ENCODE results near the gene PHF14. TPM values are rescaled to one million over a fixed set of nuclear protein-coding genes. Genes with fewer than 3 reads are reported as not detected.

The PHF14 gene
- polyA plus RNA-seq, 3 donors from 2014 or later, result 4.5 to 10.9 (median 7.0) TPM

DNA sequence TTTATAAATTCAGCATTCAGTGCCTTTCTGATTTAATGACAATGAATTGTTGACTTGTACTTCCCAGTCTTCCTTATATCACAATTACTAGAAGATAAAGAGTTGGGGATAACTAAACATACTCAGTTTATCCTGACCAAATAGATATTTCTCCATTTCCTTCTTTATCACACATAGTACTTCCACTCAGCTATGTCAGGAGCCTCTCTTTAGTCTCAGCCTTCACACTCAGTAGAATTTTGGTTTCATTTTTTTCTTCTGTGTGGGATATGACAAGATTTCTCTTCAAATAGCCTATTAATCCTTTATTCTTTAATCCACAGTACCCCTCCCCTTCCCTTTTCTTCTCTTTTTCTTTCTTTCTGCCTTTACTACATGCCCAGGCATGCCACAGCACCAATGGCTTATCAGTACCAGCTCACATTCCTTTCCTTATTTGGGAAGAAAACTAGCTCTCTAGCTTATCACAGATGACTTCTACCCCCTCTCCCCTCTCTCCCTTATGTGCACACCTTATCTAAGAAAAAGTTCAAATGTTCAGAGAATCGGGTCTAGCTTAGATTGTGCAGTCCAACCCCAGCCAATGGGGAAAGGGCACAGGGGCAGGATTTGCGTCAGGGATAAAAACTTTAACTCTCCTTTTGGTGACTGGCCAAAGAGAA is 109.0 kb downstream of the PHF14 start:
- H3K27ac Mint-ChIP-seq, result no peak overlapping the region

DNA sequence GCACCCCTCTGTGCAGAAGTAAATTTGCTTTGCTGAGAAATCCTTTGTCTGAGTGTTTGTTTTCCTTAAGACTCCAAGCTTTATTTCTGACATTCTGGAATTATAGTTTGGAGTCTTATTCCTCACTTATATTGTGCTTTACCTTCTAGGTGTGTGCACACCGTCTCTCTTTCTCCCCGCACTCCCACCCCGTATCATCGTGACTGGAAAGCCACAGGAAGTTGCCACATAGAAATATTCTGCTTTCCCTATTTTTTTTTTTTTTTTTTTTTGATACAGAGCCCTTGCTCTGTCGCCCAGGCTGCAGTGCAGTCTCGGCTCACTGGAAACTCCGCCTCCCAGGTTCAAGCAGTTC is 109.5 kb downstream of the PHF14 start:
- peaks cover 10 to 16% (median 13%) of the 10 kb centered on the region in 3 donors for H3K36me3 Mint-ChIP-seq
- H3K4me3 Mint-ChIP-seq, result no peak overlapping the region
- no peaks in the 10 kb centered on the region for H3K4me1 Mint-ChIP-seq
- no peaks in the 10 kb centered on the region for H3K9me3 Mint-ChIP-seq
- H3K27ac Mint-ChIP-seq, result no peak overlapping the region
- DNase-seq, result no peak
- no peaks in the 10 kb centered on the region for H3K27me3 Mint-ChIP-seq (ENCODE audit: low read depth in 3 of 3)

More for the DNA sequence above, 109.0 kb downstream of the PHF14 start:
- no peaks in the 10 kb centered on the region for H3K4me1 Mint-ChIP-seq
- H3K36me3 Mint-ChIP-seq, result peaks cover 10 to 16% (median 12%) of the 10 kb centered on the region in 3 donors
- H3K9me3 Mint-ChIP-seq, result no peaks in the 10 kb centered on the region
- H3K27me3 Mint-ChIP-seq (ENCODE audit: low read depth in 3 of 3), result no peaks in the 10 kb centered on the region
- no peak overlapping the region for H3K4me3 Mint-ChIP-seq
- DNase-seq, result no peak

DNA sequence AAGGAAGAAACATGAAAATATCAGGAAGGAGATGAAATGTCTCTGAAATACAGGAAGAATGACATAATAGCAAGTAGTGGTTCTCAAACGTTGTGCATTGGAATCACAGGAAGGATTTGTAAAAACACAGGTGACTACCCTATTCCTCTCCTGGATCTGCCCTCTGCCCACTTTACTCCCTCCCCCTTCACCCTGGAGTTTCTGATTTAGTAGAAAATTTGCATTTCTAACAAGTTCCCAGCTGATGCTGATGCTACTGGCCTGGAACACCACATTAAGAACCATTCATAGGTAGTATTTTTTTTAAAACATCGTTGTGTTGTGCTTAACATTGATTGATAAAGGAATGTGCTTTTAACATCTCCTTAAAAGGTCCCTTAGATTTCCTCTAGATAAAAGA is 130.9 kb downstream of the PHF14 start:
- no peak overlapping the region for H3K4me3 Mint-ChIP-seq
- no peaks in the 10 kb centered on the region for H3K27me3 Mint-ChIP-seq (ENCODE audit: low read depth in 3 of 3)
- H3K27ac Mint-ChIP-seq, result no peak overlapping the region
- peaks cover 3 to 14% (median 6%) of the 10 kb centered on the region in 3 donors for H3K36me3 Mint-ChIP-seq
- no peaks in the 10 kb centered on the region for H3K4me1 Mint-ChIP-seq
- DNase-seq, result no peak
- H3K9me3 Mint-ChIP-seq, result no peaks in the 10 kb centered on the region

DNA sequence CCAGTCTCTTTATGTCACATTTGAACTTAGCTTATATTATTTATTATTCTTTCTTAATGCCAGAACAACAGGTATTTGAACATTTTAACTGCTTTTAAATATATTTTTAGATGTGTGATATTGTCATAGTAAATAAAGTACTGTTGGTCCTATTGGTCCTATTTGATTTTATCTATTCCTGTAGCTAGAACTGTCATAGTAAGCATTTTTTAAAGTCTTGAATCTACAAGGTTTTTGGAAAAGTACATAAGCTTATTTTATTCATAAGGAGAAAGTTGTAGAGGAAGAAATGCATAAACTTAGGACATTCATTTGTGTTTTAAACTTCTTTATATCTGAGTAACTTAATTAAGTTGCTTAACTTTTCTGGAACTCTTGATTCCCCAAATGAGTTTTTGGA is 136.0 kb downstream of the PHF14 start:
- Mint-ChIP-seq H3K4me1 (no peaks in the 10 kb centered on the region), H3K27me3 (ENCODE audit: low read depth in 3 of 3) (no peaks in the 10 kb centered on the region), H3K4me3 (no peak overlapping the region), H3K27ac (no peak overlapping the region), H3K36me3 (peaks cover under 1 to 5% (median 5%) of the 10 kb centered on the region in 3 donors), H3K9me3 (no peaks in the 10 kb centered on the region)
- no peak for DNase-seq

DNA sequence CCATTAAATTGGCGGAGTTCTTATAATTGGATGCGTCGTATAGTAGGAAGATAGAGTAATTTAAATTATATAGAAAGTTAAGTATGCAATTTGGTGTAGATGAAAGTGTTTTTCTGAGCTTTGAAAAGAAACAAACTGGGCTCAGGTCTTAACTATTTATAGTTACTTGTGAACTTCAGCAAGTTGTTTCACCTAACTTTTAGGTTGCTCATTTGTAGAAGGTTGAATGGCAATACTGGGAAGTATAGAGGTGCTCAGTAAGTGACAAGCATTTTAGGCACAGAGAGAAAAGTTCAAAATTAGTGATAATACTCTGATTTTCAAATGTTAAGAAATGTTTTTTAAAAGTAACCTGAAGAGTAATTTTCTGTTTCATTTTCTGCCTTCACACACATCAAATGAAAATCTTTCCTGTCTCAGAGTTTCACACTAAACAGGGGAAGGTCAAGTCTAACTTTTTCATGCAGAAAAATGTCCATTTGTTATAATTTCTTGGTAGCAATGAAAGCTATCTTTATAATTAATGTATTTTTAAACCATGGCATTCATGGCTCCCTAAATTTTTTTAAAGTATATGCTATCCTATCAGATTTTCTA is 146.5 kb downstream of the PHF14 start:
- Mint-ChIP-seq H3K27ac (no peak overlapping the region), H3K9me3 (no peaks in the 10 kb centered on the region), H3K36me3 (peaks cover 15 to 23% (median 16%) of the 10 kb centered on the region in 3 donors), H3K27me3 (ENCODE audit: low read depth in 3 of 3) (peaks cover 0 to 1% (median 0%) of the 10 kb centered on the region in 3 donors), H3K4me1 (no peaks in the 10 kb centered on the region), H3K4me3 (no peak overlapping the region)
- no peak for DNase-seq

DNA sequence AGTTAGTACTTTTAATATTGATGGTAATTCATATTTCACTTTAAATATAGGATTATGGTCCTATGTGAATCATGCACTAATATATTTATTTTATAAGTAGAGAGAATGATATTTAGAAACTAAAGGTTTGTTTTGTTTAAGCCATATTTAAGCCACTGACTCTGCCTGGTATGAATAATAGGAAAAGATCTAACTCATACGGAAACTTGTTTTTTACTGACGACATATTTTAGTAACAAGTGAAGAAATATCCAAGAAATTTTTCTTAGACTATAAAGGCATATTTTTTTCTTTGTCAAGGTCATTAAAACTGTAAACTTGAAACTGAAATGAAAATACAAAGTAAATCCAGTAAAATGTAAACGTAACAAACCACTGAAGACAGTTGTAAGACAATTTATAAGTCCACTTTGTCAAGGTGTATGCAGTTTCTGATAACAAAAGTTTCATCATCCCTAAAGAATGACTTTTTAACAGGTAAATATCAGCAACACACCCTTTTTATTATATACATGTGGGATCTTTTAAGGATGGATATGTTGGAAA is 147.1 kb downstream of the PHF14 start:
- peaks cover 11 to 23% (median 15%) of the 10 kb centered on the region in 3 donors for H3K36me3 Mint-ChIP-seq
- DNase-seq, result no peak
- H3K4me1 Mint-ChIP-seq, result no peaks in the 10 kb centered on the region
- H3K9me3 Mint-ChIP-seq, result no peaks in the 10 kb centered on the region
- H3K27ac Mint-ChIP-seq, result no peak overlapping the region
- H3K4me3 Mint-ChIP-seq, result no peak overlapping the region
- peaks cover 0 to 1% (median 0%) of the 10 kb centered on the region in 3 donors for H3K27me3 Mint-ChIP-seq (ENCODE audit: low read depth in 3 of 3)

DNA sequence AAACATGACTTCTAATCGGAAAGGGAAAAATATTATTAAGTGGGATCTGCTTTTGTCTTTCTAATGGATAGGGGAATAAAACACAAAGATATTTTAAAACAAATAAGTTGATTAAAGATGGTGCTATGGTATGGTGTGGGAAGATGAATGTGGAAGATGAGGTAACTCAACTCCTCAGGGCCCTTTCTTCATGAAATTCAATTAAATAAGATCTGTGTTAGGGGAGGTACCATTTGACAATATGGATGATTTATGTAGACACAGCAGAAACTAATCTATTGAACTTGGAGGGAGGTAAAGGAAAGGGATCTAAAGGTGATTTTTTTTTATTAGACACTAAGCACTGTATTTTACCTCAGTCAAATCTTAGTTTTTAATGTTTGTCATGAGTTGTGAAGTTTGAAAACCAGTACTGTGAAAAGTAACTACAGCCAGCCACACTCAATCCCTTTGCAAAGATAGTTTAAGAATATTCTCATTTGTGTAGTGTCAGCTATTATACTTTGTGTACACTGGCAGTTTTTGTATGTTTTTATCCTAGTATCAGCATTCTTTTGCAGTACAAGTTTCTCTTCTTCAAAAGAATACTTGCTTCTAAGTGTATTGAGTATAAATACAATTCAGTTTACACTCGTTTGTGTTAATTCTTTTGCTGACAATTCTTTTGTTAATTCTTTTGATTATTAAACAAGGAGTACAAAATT is 151.3 kb downstream of the PHF14 start:
- Mint-ChIP-seq H3K36me3 (peaks cover 7 to 12% (median 9%) of the 10 kb centered on the region in 3 donors), H3K27ac (no peak overlapping the region), H3K4me3 (no peak overlapping the region), H3K4me1 (peaks cover 28 to 30% of the 10 kb centered on the region in 2 donors), H3K27me3 (ENCODE audit: low read depth in 3 of 3) (peaks cover 0 to 2% (median 0%) of the 10 kb centered on the region in 3 donors), H3K9me3 (no peaks in the 10 kb centered on the region)
- DNase-seq, result no peak

DNA sequence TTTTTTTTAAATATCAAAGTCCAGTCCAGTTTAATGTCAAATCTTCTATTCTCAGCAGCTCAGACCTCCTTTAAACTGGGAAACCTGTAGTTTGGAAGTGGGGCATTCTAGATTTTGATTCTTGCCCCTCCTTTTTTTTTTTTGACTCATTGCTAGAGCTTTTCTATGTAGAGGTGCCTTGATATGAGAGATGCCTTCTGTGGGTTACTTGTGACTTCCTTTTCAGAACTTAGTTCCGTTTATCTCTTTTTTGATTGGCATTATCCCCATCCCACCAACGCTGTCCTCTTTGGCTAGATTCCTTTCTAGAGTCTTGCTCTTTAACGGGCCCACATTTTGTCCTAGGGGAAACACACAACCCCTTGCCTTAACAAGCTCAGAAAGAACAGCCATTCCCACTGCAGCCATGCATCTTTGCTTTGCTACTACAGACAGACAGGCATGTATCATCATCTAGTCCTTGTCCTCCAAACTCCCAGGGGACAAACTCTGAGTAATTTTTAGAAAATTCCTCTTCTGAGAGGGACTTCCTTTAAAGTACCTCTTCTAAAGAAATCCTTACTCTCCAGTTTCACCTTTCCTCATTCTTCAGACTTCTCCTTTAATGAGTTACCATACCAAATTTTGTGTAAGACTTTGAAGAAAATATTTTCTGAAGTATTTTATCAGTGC is 153.6 kb downstream of the PHF14 start:
- H3K9me3 Mint-ChIP-seq, result no peaks in the 10 kb centered on the region
- peak overlapping the region in 4 of 5 donors; percentile 33 to 52 (median 44) for H3K4me3 Mint-ChIP-seq
- DNase-seq, result no peak
- H3K4me1 Mint-ChIP-seq, result peaks cover 37 to 41% of the 10 kb centered on the region in 2 donors
- H3K27ac Mint-ChIP-seq, result peak overlapping the region; percentile 29 to 79 (median 64)
- H3K36me3 Mint-ChIP-seq, result peaks cover 7 to 17% (median 14%) of the 10 kb centered on the region in 3 donors
- H3K27me3 Mint-ChIP-seq (ENCODE audit: low read depth in 3 of 3), result peaks cover 0 to 5% (median 0%) of the 10 kb centered on the region in 3 donors

DNA sequence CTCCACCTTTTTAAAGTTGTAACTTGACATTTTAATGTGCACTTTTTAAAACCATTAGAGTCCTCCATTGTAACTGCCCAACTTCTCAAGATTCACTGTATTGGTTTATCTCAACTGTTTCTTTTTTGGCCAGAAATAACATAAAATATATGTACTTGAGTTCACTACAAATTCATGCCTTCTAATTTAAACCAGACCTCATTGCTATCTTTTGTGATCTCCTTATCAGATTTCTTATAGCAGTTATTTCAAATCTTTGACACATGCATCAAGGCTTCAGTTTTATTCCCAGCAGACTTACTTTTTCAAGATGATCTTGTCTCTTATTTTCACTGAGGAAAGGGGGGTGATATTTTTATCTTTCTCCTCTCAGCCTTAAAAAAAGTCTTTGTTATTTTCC is 154.3 kb downstream of the PHF14 start:
- Mint-ChIP-seq H3K27ac (peak overlapping the region in 5 of 6 donors; percentile 15 to 76 (median 32)), H3K9me3 (no peaks in the 10 kb centered on the region), H3K36me3 (peaks cover 4 to 15% (median 9%) of the 10 kb centered on the region in 3 donors), H3K4me1 (peaks cover 37 to 41% of the 10 kb centered on the region in 2 donors), H3K4me3 (peak overlapping the region in 3 of 5 donors; percentile 5 to 30 (median 16)), H3K27me3 (ENCODE audit: low read depth in 3 of 3) (peaks cover 0 to 5% (median 0%) of the 10 kb centered on the region in 3 donors)
- no peak for DNase-seq

DNA sequence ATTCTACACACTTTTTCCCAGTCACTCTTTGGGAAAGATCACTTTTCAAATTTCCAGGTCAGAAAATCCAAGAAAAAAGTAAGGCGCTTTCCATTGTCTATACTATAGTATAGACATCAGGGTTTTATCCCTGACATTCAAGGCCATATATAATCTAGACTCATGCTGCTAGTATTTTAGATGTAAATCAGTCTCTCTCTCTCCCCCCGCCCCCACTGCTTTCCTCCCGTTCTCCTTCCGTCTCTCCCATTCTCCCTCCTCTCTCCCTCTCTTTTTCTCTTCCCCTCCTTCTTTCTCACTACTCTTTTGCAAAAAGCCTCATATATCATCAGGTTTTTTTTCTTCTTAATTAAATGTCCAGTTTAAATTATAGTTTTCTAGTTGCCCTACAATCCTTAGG is 154.8 kb downstream of the PHF14 start:
- Mint-ChIP-seq H3K27ac (peak overlapping the region in 3 of 6 donors; percentile 15 to 76 (median 32)), H3K36me3 (peaks cover 4 to 13% (median 8%) of the 10 kb centered on the region in 3 donors), H3K9me3 (no peaks in the 10 kb centered on the region), H3K4me3 (no peak overlapping the region), H3K4me1 (peaks cover 37 to 41% of the 10 kb centered on the region in 2 donors), H3K27me3 (ENCODE audit: low read depth in 3 of 3) (peaks cover 0 to 5% (median 0%) of the 10 kb centered on the region in 3 donors)
- no peak for DNase-seq

DNA sequence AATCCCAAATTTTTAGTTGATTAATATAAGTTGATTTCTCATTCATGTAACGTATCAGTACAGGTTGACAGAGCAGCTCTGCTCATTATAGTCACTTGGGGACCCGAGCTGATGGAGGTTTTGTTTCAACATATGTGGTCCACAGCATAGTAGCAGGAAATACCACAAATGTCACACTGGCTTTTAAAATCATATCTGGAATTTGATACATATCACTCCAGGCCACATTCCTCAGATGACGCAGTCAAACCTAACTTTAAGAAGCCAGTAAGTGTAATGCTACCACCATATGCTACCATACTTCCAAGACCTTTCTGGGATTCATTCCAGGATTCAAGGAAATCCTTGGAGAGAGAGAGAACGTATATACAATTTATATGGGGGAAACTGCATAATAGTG is 156.3 kb downstream of the PHF14 start:
- no peak overlapping the region for H3K27ac Mint-ChIP-seq
- H3K36me3 Mint-ChIP-seq, result peaks cover 4 to 17% (median 11%) of the 10 kb centered on the region in 3 donors
- H3K27me3 Mint-ChIP-seq (ENCODE audit: low read depth in 3 of 3), result peaks cover 0 to 5% (median 0%) of the 10 kb centered on the region in 3 donors
- no peak overlapping the region for H3K4me3 Mint-ChIP-seq
- peaks cover 37 to 41% of the 10 kb centered on the region in 2 donors for H3K4me1 Mint-ChIP-seq
- peak in 2 of 3 donors; percentile 3 for DNase-seq
- H3K9me3 Mint-ChIP-seq, result no peaks in the 10 kb centered on the region

DNA sequence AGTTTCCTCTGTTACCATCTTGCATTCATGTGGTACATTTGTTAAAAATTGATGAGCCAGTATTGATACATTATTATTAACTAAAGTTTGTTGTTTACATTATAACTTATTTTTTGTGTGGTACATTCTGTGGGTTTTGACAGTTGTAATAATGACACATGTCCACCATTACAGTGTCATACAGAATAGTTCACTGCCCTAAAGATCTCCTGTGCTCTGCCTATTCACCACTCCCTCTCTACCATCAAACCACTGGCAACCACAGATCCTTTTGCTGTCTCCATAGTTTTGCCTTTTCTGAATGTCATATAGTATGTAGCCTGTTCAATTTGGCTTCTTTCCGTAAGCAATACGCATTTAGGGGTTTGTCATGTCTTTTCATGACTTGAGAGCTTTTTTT is 156.9 kb downstream of the PHF14 start:
- H3K4me1 Mint-ChIP-seq, result peaks cover 37 to 41% of the 10 kb centered on the region in 2 donors
- no peak for DNase-seq
- no peak overlapping the region for H3K4me3 Mint-ChIP-seq
- H3K27me3 Mint-ChIP-seq (ENCODE audit: low read depth in 3 of 3), result peaks cover 0 to 5% (median 0%) of the 10 kb centered on the region in 3 donors
- peak overlapping the region in 1 of 6 donors; percentile 33 for H3K27ac Mint-ChIP-seq
- peaks cover 4 to 17% (median 11%) of the 10 kb centered on the region in 3 donors for H3K36me3 Mint-ChIP-seq
- no peaks in the 10 kb centered on the region for H3K9me3 Mint-ChIP-seq

DNA sequence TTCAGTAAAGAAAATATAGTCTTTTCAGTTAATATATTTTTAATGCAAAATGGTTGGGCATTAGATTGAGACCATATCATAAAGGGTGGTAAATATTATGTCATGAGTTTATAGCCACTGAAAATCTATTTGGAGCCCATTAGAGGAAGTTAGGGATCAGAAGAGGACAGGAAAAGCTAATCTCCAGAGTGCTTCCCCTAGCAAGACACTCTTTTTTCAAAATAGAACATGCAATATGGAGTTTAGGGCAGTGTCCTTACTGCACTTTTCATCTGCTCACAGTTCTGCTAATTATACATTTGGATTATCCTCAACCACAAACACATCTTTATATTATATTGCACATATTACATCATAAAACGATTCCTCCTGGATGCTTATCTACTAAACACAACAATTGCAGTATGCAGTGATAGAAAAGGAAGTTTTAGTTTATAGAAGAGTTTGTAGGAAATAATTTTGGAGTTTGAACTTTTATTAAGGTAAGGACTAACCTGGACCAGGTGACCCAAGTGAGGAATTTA is 159.8 kb downstream of the PHF14 start:
- peaks cover 0 to 5% (median 0%) of the 10 kb centered on the region in 3 donors for H3K27me3 Mint-ChIP-seq (ENCODE audit: low read depth in 3 of 3)
- no peaks in the 10 kb centered on the region for H3K9me3 Mint-ChIP-seq
- no peak overlapping the region for H3K27ac Mint-ChIP-seq
- no peak for DNase-seq
- peaks cover 4 to 17% (median 11%) of the 10 kb centered on the region in 3 donors for H3K36me3 Mint-ChIP-seq
- H3K4me3 Mint-ChIP-seq, result no peak overlapping the region
- H3K4me1 Mint-ChIP-seq, result peaks cover 15 to 18% of the 10 kb centered on the region in 2 donors
